Measurements from ENCODE around the gene METRN. TPM values are rescaled to one million over a fixed set of nuclear protein-coding genes. Genes with fewer than 3 reads are reported as not detected.
"Not testable (repeated sequence)": the region's sequence is repeated elsewhere in the genome, so short reads cannot be mapped to it uniquely, and the experiment has no call there.

The METRN gene
- total RNA-seq, 1 donor = 33.3 TPM

GRCh38 chr16:689175-689897 lies 25.6 kb upstream of the METRN start:
- Histone ChIP-seq H3K4me3 (ENCODE audit: insufficient read depth, low read length) (peak overlapping the region; percentile 94), H2AFZ (ENCODE audit: low read length) (peak overlapping the region; percentile 88), H3K27me3 (ENCODE audit: insufficient read depth, low read length) (peaks cover 25% of the 10 kb centered on the region), H3K27ac (ENCODE audit: low read depth, low read length) (peak overlapping the region; percentile 76), H3K4me1 (ENCODE audit: insufficient read depth, low read length) (peaks cover 9% of the 10 kb centered on the region), H3K36me3 (ENCODE audit: insufficient read depth, low read length) (peaks cover 2% of the 10 kb centered on the region), H3K4me2 (ENCODE audit: insufficient read depth, low read length) (peak overlapping the region; percentile 90), H4K20me1 (ENCODE audit: insufficient read depth, low read length) (no peaks in the 10 kb centered on the region), H3K9me3 (ENCODE audit: low read depth, low read length) (no peaks in the 10 kb centered on the region), H3K79me2 (ENCODE audit: insufficient read depth, low read length) (peaks cover 22% of the 10 kb centered on the region)
- no peak for TF ChIP-seq CTCF (IDR thresholded peaks at IDR 0.05; ENCODE audit: extremely low read depth, low read depth, low read length)
- no peak for DNase-seq (ENCODE audit: insufficient read length, low spot score, missing footprints)

- not testable (repeated sequence) for H3K27ac ChIP-seq (ENCODE audit: low read depth, low read length); H2AFZ ChIP-seq (ENCODE audit: low read length); H4K20me1 ChIP-seq (ENCODE audit: insufficient read depth, low read length); H3K4me3 ChIP-seq (ENCODE audit: insufficient read depth, low read length); H3K9me3 ChIP-seq (ENCODE audit: low read depth, low read length); H3K36me3 ChIP-seq (ENCODE audit: insufficient read depth, low read length); DNase-seq (ENCODE audit: insufficient read length, low spot score, missing footprints); H3K4me2 ChIP-seq (ENCODE audit: insufficient read depth, low read length); H3K4me1 ChIP-seq (ENCODE audit: insufficient read depth, low read length)
- Histone ChIP-seq H3K27me3 (ENCODE audit: insufficient read depth, low read length) (peaks cover 42% of the 10 kb centered on the region), H3K79me2 (ENCODE audit: insufficient read depth, low read length) (peaks cover 15% of the 10 kb centered on the region)
Observed at GRCh38 chr16:691242-691641, 23.7 kb upstream of the METRN start.

GRCh38 chr16:692356-693108 lies 22.4 kb upstream of the METRN start:
- no peak overlapping the region for H3K4me3 ChIP-seq (ENCODE audit: insufficient read depth, low read length)
- TF ChIP-seq CTCF (IDR thresholded peaks at IDR 0.05; ENCODE audit: extremely low read depth, low read depth, low read length) = no peak
- H3K36me3 ChIP-seq (ENCODE audit: insufficient read depth, low read length) = peaks cover under 1% of the 10 kb centered on the region
- no peak for DNase-seq (ENCODE audit: insufficient read length, low spot score, missing footprints)
- no peak overlapping the region for H2AFZ ChIP-seq (ENCODE audit: low read length)
- peaks cover 43% of the 10 kb centered on the region for H3K27me3 ChIP-seq (ENCODE audit: insufficient read depth, low read length)
- H3K4me1 ChIP-seq (ENCODE audit: insufficient read depth, low read length) = peaks cover 6% of the 10 kb centered on the region
- H3K79me2 ChIP-seq (ENCODE audit: insufficient read depth, low read length) = peaks cover 15% of the 10 kb centered on the region
- H3K9me3 ChIP-seq (ENCODE audit: low read depth, low read length) = no peaks in the 10 kb centered on the region
- H3K4me2 ChIP-seq (ENCODE audit: insufficient read depth, low read length) = no peak overlapping the region
- H3K27ac ChIP-seq (ENCODE audit: low read depth, low read length) = no peak overlapping the region
- peaks cover 5% of the 10 kb centered on the region for H4K20me1 ChIP-seq (ENCODE audit: insufficient read depth, low read length)

GRCh38 chr16:693364-693763 lies 21.6 kb upstream of the METRN start:
- no peak for TF ChIP-seq CTCF (IDR thresholded peaks at IDR 0.05; ENCODE audit: extremely low read depth, low read depth, low read length)
- no peak overlapping the region for H2AFZ ChIP-seq (ENCODE audit: low read length)
- H4K20me1 ChIP-seq (ENCODE audit: insufficient read depth, low read length) = peaks cover 5% of the 10 kb centered on the region
- no peak overlapping the region for H3K4me3 ChIP-seq (ENCODE audit: insufficient read depth, low read length)
- H3K9me3 ChIP-seq (ENCODE audit: low read depth, low read length) = no peaks in the 10 kb centered on the region
- peaks cover 43% of the 10 kb centered on the region for H3K27me3 ChIP-seq (ENCODE audit: insufficient read depth, low read length)
- H3K4me2 ChIP-seq (ENCODE audit: insufficient read depth, low read length) = no peak overlapping the region
- H3K79me2 ChIP-seq (ENCODE audit: insufficient read depth, low read length) = peaks cover 15% of the 10 kb centered on the region
- no peaks in the 10 kb centered on the region for H3K36me3 ChIP-seq (ENCODE audit: insufficient read depth, low read length)
- no peak overlapping the region for H3K27ac ChIP-seq (ENCODE audit: low read depth, low read length)
- H3K4me1 ChIP-seq (ENCODE audit: insufficient read depth, low read length) = peaks cover 6% of the 10 kb centered on the region
- no peak for DNase-seq (ENCODE audit: insufficient read length, low spot score, missing footprints)

Measured in osteoblast (primary cell).